ENCODE data around the gene JARID2.
"Not testable (repeated sequence)": the region's sequence is repeated elsewhere in the genome, so short reads cannot be mapped to it uniquely, and the experiment has no call there.

JARID2 gene

GRCh38 chr6:15265787-15266186 lies 19.9 kb downstream of the JARID2 start:
- DNase-seq: no peak

DNA sequence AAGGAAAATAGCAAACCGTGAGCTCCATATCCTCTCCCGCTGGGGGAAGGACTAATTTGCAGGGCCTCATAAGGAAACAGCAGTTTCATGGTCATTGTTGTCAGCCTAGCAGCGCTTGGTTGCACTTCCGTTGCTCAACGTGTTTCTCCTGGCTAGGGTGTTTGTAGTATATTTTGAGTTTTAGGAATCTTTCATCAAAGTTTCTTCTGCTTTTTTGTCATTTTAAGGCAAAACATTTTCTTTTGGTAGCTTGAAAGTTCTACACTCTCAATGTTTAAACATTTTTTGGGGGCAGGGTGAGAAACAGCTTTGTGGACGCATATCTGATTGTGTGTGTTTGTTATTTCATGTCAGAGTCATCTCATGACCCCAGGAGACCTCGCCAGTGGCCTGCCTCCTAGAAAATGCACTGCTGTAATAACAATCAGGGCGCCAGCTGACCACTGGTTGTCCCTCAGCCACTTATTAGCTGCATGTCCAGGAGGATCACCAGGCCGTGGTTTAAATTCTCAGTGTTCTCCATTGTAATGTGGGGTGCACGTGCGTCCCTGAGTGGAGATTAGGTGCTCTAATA lies 20.6 kb downstream of the JARID2 start:
- DNase-seq: peak; percentile 78

- DNase-seq: no peak
These were observed 21.4 kb downstream of the JARID2 start for GRCh38 chr6:15267221-15267620.

DNA sequence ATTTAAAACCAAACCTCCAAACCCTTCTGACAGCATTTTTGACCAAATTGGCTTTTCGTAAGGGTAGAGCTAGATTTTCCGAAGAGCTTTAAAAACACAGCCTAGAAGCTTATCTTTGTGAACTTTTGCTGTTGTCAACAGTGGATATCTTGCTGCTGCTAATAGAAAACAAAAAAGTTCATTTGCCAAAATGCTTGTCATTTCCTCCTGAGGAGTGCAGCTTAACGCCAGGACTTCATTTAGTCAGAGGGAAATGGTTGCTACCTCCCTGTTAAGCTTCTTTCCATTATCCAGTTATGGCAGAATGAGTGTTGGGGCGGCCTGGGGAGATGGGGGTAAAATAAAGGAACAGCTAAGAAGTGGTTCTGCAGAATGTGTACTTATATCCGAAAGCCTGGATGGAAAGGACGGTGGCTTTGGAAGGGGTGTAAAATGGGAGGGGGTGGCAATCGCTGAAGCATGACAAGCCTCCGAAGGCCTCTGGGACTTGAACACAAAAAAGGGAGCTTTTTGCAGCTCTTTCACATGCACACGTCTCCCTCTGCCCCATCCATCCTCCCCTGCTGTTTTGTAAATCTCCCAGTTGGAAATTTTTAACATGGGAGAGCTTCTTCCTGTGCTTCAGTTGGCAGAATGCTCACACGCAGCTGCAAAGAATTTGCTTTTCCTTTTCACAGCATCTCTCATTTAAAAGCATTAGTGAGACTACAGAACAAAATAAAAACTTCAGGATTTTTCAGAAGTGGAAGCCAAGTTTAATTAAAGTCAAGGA lies 22.5 kb downstream of the JARID2 start:
- peak; percentile 43 for DNase-seq

- peak; percentile 88 for DNase-seq
These were observed 23.1 kb downstream of the JARID2 start for GRCh38 chr6:15269011-15269410.

DNA sequence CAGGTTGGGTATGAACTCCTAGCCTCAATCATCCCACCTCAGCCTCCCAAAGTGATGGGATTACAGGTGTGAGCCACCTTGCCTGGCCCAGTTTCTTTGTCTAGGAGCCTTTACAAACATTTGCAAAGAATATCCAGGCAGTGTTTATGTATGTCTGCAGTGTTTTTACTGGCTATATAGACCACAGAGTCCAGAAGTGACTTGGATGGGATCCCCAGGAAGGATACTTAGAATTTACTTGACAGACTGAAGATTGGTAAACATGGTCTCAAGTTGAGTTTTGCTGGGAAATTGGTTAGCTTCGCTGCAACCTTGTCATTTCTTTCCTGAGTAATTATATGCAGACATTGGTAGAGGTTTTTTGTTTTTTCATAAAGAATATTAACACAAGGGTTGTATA lies 23.8 kb downstream of the JARID2 start:
- no peak for DNase-seq

- DNase-seq: no peak
These were observed 24.5 kb downstream of the JARID2 start for GRCh38 chr6:15270402-15270801.

- no peak for DNase-seq
These were observed 26.7 kb downstream of the JARID2 start for GRCh38 chr6:15272562-15272961.

- DNase-seq: no peak
These were observed 29.0 kb downstream of the JARID2 start for GRCh38 chr6:15274692-15275387.

DNA sequence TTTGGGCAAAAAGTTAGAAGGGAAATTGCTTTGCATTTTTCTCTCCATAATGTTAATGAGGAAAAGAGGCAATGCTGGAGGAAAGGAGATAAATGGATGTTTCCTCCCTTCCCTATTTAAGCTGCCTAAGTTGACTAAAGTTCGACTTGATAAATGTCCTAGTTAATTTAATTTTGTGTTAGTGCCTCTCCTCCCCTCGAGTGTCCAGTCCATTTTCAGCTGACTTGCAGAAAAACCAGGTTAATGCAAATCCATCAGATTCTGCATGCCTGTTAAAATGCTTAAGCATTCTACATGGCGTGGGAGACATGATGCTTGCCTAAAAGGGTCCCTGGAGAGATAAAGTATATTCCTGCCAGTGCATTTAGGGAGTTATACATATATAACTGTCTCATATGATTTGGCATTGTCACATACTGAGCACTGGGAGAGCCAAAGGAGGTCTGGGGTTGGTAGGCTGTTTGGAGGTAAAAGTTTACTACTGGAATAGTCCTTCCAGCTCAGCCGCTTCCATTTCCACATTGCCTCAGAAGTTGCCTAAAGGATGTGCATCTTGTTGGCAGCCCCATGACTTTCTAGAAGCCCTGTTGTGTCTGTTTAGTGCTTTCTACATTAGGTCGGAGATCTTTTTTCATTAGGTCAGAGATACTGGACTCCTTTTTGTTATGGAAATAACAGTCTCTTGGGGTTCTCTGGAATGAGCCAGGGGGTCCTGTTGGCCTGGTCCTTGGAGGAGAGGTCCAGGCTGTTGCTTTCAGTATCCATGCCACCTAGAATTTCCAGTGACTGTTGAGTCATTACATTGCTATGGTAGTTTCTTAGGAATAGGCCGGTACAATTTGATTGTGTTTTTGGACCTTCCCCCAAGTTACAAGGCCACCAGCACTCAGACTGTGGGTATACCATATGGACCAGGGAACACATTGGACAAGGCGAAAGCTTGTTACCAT lies 30.4 kb downstream of the JARID2 start:
- DNase-seq: no peak

GRCh38 chr6:15279047-15279661 lies 33.3 kb downstream of the JARID2 start:
- no peak for DNase-seq

GRCh38 chr6:15280028-15280427 lies 34.2 kb downstream of the JARID2 start:
- DNase-seq: no peak

GRCh38 chr6:15280961-15281360 lies 35.1 kb downstream of the JARID2 start:
- no peak for DNase-seq

GRCh38 chr6:15282334-15282733 lies 36.5 kb downstream of the JARID2 start:
- DNase-seq: no peak

GRCh38 chr6:15283986-15284361 lies 38.1 kb downstream of the JARID2 start:
- DNase-seq: no peak

GRCh38 chr6:15284743-15285142 lies 38.9 kb downstream of the JARID2 start:
- DNase-seq: no peak

DNA sequence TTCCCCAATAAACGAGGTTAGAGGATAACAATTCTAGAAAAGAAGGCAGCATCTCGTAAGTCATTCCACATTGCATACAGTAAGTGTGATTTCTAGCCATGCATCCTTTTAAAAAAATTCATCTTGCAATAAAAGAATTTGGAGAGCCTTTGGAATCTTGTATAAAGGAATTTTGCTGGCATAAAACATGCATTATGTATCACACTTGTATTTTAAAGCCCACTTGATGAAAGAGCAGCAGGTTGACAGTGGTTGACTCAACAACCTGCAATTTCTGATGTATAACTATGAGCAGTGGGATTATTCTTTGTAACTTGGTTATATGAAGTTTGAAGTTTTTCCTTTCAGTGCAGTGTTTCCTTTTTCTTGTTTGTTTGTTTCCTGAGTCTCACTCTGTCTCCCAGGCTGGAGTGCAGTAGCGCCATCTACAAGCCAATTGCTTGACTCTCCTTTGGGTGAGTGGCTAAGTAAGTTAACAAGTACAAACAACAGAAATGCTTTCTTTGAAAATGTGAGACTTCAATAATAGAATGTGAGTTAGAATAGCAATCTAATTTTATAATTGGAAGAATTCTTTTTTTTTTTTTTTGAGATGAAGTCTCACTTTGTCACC lies 39.9 kb downstream of the JARID2 start:
- DNase-seq: no peak

DNA sequence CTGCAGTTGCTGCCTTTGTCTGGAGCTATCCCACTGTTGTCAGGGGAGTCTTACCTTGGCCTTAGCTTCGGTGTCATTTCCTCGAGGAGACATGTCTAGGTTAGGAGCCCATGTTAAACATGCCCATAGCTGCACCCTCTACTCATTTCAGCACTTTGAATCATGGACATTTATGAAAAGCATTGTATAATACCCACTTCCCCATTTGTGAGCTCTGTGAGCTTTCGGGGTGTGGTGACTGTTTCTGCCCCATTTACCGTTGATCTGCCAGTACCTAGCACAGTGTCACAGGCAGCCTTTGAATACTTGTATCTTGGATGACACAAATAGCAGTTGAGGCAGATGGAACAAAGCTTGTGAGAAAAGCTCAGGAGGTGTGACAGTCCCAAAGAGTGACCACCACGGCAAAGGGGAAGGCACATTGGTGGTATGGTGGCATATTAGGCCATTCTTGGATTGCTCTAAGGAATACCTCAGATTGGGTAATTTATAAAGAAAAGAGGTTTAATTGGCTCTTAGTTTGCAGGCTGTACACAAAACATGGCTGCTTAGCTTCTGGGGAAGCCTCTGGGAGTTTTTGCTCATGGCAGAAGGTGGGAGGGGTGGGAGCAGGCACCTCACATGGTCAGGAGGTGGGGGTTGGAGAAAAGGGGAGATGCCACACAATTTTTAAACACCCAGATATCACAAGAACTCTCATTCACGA lies 42.0 kb downstream of the JARID2 start:
- DNase-seq: peak; percentile 71

GRCh38 chr6:15288856-15289255 lies 43.0 kb downstream of the JARID2 start:
- peak; percentile 36 for DNase-seq

- not testable (repeated sequence) for DNase-seq
These were observed 43.6 kb downstream of the JARID2 start for GRCh38 chr6:15289456-15289855.

GRCh38 chr6:15290067-15290680 lies 44.3 kb downstream of the JARID2 start:
- no peak for DNase-seq

Data from hematopoietic multipotent progenitor cell treated with erythropoietin and hydrocortisone succinate and interleukin-3 and kit ligand, for 6 days (in vitro differentiated cells).